ENCODE results near the gene CHPF2. TPM values are rescaled to one million over a fixed set of nuclear protein-coding genes. Genes with fewer than 3 reads are reported as not detected.

The CHPF2 gene
- total RNA-seq, 2 donors from 2014 or later: 30.3 to 42.1 TPM

DNA sequence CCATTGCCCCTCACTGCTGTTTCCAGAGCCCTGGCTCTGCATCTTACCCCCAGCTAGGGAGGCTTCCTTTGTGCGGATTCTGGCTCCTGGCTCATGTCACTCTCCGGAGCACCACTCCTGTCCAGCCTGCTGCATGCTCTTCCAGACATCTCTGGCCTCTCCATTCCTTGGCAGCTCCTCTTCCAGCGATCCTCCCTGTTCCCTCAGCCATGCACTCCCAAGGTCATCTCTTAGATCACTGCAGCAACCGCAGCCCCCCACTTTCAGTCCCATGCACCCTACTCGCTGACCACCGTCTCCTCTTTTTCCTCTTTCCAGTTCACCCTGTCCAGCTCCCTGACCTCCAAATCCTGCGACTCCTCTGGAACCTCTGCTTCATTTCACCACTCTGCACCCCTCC lies 23.1 kb downstream of the CHPF2 start:
- Mint-ChIP-seq H3K27me3 (ENCODE audit: low read depth) (peaks cover 34% of the 10 kb centered on the region), H3K4me1 (ENCODE audit: low read depth) (no peaks in the 10 kb centered on the region), H3K27ac (no peak overlapping the region), H3K36me3 (ENCODE audit: insufficient read depth in 2 of 2) (no peaks in the 10 kb centered on the region), H3K9me3 (no peaks in the 10 kb centered on the region), H3K4me3 (no peak overlapping the region)
- no peak for ATAC-seq (replicated peaks in 1 of 2)
- DNase-seq: no peak

- Mint-ChIP-seq H3K4me1 (ENCODE audit: low read depth) (no peaks in the 10 kb centered on the region), H3K36me3 (ENCODE audit: insufficient read depth in 2 of 2) (no peaks in the 10 kb centered on the region), H3K4me3 (no peak overlapping the region), H3K9me3 (no peaks in the 10 kb centered on the region), H3K27ac (no peak overlapping the region), H3K27me3 (ENCODE audit: low read depth) (peaks cover 23% of the 10 kb centered on the region)
- ATAC-seq (replicated peaks in 1 of 2) (no peak), DNase-seq (no peak)
Observed at GRCh38 chr7:151256410-151257045, 24.2 kb downstream of the CHPF2 start.

- H3K27ac Mint-ChIP-seq: no peak overlapping the region
- ATAC-seq (replicated peaks in 1 of 2): no peak
- no peaks in the 10 kb centered on the region for H3K36me3 Mint-ChIP-seq (ENCODE audit: insufficient read depth in 2 of 2)
- DNase-seq: no peak
- H3K27me3 Mint-ChIP-seq (ENCODE audit: low read depth): peaks cover 12% of the 10 kb centered on the region
- no peaks in the 10 kb centered on the region for H3K9me3 Mint-ChIP-seq
- H3K4me3 Mint-ChIP-seq: no peak overlapping the region
- no peaks in the 10 kb centered on the region for H3K4me1 Mint-ChIP-seq (ENCODE audit: low read depth)
Observed at GRCh38 chr7:151257990-151258389, 25.7 kb downstream of the CHPF2 start.

DNA sequence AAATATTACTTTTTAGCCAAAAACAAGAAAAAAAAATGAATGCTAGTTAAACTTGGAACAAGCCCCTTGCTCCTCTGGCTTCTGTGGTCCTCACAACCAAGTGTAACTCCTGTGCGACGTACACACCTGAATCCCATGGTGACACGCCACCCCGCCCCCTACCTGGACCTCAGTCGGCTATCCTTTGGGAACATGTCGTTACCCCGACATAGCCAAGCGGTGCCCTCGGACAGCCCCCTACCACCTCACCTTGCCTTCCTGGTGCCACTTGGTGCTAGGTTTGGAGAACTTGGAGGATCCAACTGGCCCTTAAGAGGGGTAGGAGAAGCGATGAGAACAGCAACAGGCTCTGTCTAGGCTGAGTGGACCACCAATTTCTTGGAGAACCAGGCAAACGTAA lies 28.2 kb downstream of the CHPF2 start:
- H3K4me1 Mint-ChIP-seq (ENCODE audit: low read depth): no peaks in the 10 kb centered on the region
- no peak for DNase-seq
- no peak overlapping the region for H3K4me3 Mint-ChIP-seq
- no peak for ATAC-seq (replicated peaks in 1 of 2)
- H3K36me3 Mint-ChIP-seq (ENCODE audit: insufficient read depth in 2 of 2): no peaks in the 10 kb centered on the region
- H3K27me3 Mint-ChIP-seq (ENCODE audit: low read depth): peaks cover 6% of the 10 kb centered on the region
- H3K27ac Mint-ChIP-seq: no peak overlapping the region
- no peaks in the 10 kb centered on the region for H3K9me3 Mint-ChIP-seq

GRCh38 chr7:151260883-151261282 lies 28.6 kb downstream of the CHPF2 start:
- DNase-seq (no peak), ATAC-seq (replicated peaks in 1 of 2) (no peak)
- Mint-ChIP-seq H3K27me3 (ENCODE audit: low read depth) (peaks cover 6% of the 10 kb centered on the region), H3K9me3 (no peaks in the 10 kb centered on the region), H3K4me3 (no peak overlapping the region), H3K36me3 (ENCODE audit: insufficient read depth in 2 of 2) (no peaks in the 10 kb centered on the region), H3K27ac (no peak overlapping the region), H3K4me1 (ENCODE audit: low read depth) (no peaks in the 10 kb centered on the region)

DNA sequence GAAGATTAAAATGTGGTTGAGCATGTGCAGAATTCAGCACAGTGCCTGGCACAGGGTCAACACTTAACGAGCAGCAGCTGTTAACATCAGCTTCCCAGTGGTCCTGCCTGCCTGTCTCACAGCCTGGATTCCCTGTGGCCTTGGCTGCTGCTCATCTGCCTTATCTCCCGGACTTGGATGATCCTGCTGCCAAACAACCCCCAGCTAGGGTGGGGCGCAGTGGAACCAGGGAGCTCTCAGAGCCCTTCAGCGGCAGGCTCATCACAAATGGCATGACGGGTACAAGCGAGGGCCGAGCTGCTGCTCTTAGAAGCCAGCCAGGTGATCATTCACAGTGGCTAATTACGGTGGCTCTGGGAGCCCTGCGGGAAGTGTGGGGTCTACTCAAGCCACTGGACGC lies 29.2 kb downstream of the CHPF2 start:
- DNase-seq (no peak), ATAC-seq (replicated peaks in 1 of 2) (no peak)
- peaks cover 6% of the 10 kb centered on the region for H3K27me3 Mint-ChIP-seq (ENCODE audit: low read depth)
- H3K27ac Mint-ChIP-seq: no peak overlapping the region
- no peak overlapping the region for H3K4me3 Mint-ChIP-seq
- no peaks in the 10 kb centered on the region for H3K9me3 Mint-ChIP-seq
- no peaks in the 10 kb centered on the region for H3K36me3 Mint-ChIP-seq (ENCODE audit: insufficient read depth in 2 of 2)
- no peaks in the 10 kb centered on the region for H3K4me1 Mint-ChIP-seq (ENCODE audit: low read depth)

GRCh38 chr7:151264615-151265014 lies 32.3 kb downstream of the CHPF2 start:
- H3K4me3 Mint-ChIP-seq: no peak overlapping the region
- no peaks in the 10 kb centered on the region for H3K36me3 Mint-ChIP-seq (ENCODE audit: insufficient read depth in 2 of 2)
- no peaks in the 10 kb centered on the region for H3K27me3 Mint-ChIP-seq (ENCODE audit: low read depth)
- H3K27ac Mint-ChIP-seq: no peak overlapping the region
- DNase-seq (no peak), ATAC-seq (replicated peaks in 1 of 2) (no peak)
- H3K9me3 Mint-ChIP-seq: no peaks in the 10 kb centered on the region
- no peaks in the 10 kb centered on the region for H3K4me1 Mint-ChIP-seq (ENCODE audit: low read depth)

- no peak overlapping the region for H3K4me3 Mint-ChIP-seq
- H3K36me3 Mint-ChIP-seq (ENCODE audit: insufficient read depth in 2 of 2): no peaks in the 10 kb centered on the region
- H3K9me3 Mint-ChIP-seq: no peaks in the 10 kb centered on the region
- no peaks in the 10 kb centered on the region for H3K27me3 Mint-ChIP-seq (ENCODE audit: low read depth)
- H3K27ac Mint-ChIP-seq: no peak overlapping the region
- no peak for DNase-seq
- ATAC-seq (replicated peaks in 1 of 2): no peak
- no peaks in the 10 kb centered on the region for H3K4me1 Mint-ChIP-seq (ENCODE audit: low read depth)
Observed at GRCh38 chr7:151265351-151265931, 33.2 kb downstream of the CHPF2 start.

DNA sequence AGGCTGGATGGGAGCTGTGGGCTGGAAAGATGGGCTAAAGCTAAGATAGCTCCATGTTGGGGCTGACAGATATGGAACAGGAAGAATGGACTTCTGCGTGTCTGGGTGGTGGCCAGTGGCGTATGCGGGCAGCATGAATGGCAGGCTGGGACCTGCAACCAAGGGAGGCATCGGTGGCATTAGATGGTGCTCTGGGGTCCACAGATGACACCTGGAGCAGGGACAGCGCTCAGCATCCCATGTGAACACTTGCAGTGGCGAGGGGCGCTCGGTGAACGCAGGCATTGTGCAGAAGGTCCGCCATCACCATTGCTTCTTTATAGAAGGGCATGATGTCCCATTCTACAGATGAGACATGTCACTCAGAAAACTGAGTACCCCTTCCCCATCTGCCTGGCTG lies 37.2 kb downstream of the CHPF2 start:
- Mint-ChIP-seq H3K9me3 (no peaks in the 10 kb centered on the region), H3K36me3 (ENCODE audit: insufficient read depth in 2 of 2) (no peaks in the 10 kb centered on the region), H3K27me3 (ENCODE audit: low read depth) (no peaks in the 10 kb centered on the region), H3K4me1 (ENCODE audit: low read depth) (peaks cover 15% of the 10 kb centered on the region), H3K4me3 (no peak overlapping the region), H3K27ac (no peak overlapping the region)
- ATAC-seq (replicated peaks in 1 of 2) (no peak), DNase-seq (no peak)

- Mint-ChIP-seq H3K27ac (no peak overlapping the region), H3K4me1 (ENCODE audit: low read depth) (peaks cover 29% of the 10 kb centered on the region), H3K4me3 (no peak overlapping the region), H3K27me3 (ENCODE audit: low read depth) (no peaks in the 10 kb centered on the region), H3K9me3 (no peaks in the 10 kb centered on the region), H3K36me3 (ENCODE audit: insufficient read depth in 2 of 2) (no peaks in the 10 kb centered on the region)
- DNase-seq (no peak), ATAC-seq (replicated peaks in 1 of 2) (no peak)
Observed at GRCh38 chr7:151271699-151272355, 39.5 kb downstream of the CHPF2 start.

DNA sequence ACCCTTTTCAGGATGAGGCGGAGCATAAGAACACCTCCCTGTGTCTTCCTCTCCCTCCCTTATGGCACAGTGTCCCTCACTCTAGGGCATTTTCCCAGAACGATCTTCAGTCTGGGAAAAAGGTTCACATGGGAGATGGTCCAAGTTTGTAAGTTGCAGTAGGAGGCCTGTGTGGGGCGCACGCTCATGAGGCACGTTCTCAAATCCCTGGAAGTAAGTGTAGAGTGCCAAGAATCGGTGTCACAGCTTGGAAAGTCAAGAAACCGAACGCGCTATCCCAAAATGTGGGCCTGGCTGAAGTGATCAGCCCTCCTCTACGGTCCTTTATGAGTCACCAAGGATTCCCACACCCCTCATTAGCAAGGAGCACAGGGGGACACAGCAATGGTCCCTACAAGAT lies 40.1 kb downstream of the CHPF2 start:
- no peaks in the 10 kb centered on the region for H3K9me3 Mint-ChIP-seq
- peaks cover 32% of the 10 kb centered on the region for H3K4me1 Mint-ChIP-seq (ENCODE audit: low read depth)
- DNase-seq (no peak), ATAC-seq (replicated peaks in 1 of 2) (no peak)
- no peaks in the 10 kb centered on the region for H3K36me3 Mint-ChIP-seq (ENCODE audit: insufficient read depth in 2 of 2)
- H3K27ac Mint-ChIP-seq: no peak overlapping the region
- no peaks in the 10 kb centered on the region for H3K27me3 Mint-ChIP-seq (ENCODE audit: low read depth)
- H3K4me3 Mint-ChIP-seq: no peak overlapping the region

- Mint-ChIP-seq H3K9me3 (no peaks in the 10 kb centered on the region), H3K4me1 (ENCODE audit: low read depth) (peaks cover 36% of the 10 kb centered on the region), H3K27ac (no peak overlapping the region), H3K36me3 (ENCODE audit: insufficient read depth in 2 of 2) (no peaks in the 10 kb centered on the region), H3K27me3 (ENCODE audit: low read depth) (no peaks in the 10 kb centered on the region), H3K4me3 (no peak overlapping the region)
- DNase-seq: no peak
- no peak for ATAC-seq (replicated peaks in 1 of 2)
Observed at GRCh38 chr7:151272877-151273276, 40.6 kb downstream of the CHPF2 start.

GRCh38 chr7:151273651-151274390 lies 41.5 kb downstream of the CHPF2 start:
- Mint-ChIP-seq H3K27me3 (ENCODE audit: low read depth) (peaks cover 6% of the 10 kb centered on the region), H3K4me1 (ENCODE audit: low read depth) (peaks cover 36% of the 10 kb centered on the region), H3K27ac (no peak overlapping the region), H3K4me3 (no peak overlapping the region), H3K36me3 (ENCODE audit: insufficient read depth in 2 of 2) (no peaks in the 10 kb centered on the region), H3K9me3 (no peaks in the 10 kb centered on the region)
- DNase-seq (no peak), ATAC-seq (replicated peaks in 1 of 2) (no peak)
